ENCODE data around the gene RSPH10B2. TPM values are rescaled to one million over a fixed set of nuclear protein-coding genes. Genes with fewer than 3 reads are reported as not detected.
A peak's percentile ranks its signal among the peaks of the same experiment; 100 is the strongest.
"Not testable (repeated sequence)": the region's sequence is repeated elsewhere in the genome, so short reads cannot be mapped to it uniquely, and the experiment has no call there.

The RSPH10B2 gene
- total RNA-seq, 1 donor from 2014 or later = not detected

GRCh38 chr7:6792113-6792872 lies 38.4 kb downstream of the RSPH10B2 start:
- not testable (repeated sequence) for DNase-seq

GRCh38 chr7:6794276-6794675 lies 40.4 kb downstream of the RSPH10B2 start:
- not testable (repeated sequence) for DNase-seq

- not testable (repeated sequence) for DNase-seq
These were observed 43.3 kb downstream of the RSPH10B2 start for GRCh38 chr7:6797218-6797617.

GRCh38 chr7:6798047-6798446 lies 44.1 kb downstream of the RSPH10B2 start:
- not testable (repeated sequence) for DNase-seq

- DNase-seq = not testable (repeated sequence)
These were observed 46.0 kb downstream of the RSPH10B2 start for GRCh38 chr7:6799887-6800286.

- not testable (repeated sequence) for DNase-seq
These were observed 46.4 kb downstream of the RSPH10B2 start for GRCh38 chr7:6800331-6800730.

- DNase-seq = not testable (repeated sequence)
These were observed 53.6 kb downstream of the RSPH10B2 start for GRCh38 chr7:6807393-6807918.

- DNase-seq = not testable (repeated sequence)
These were observed 54.1 kb downstream of the RSPH10B2 start for GRCh38 chr7:6807959-6808358.

GRCh38 chr7:6813011-6813410 lies 59.1 kb downstream of the RSPH10B2 start:
- not testable (repeated sequence) for DNase-seq

GRCh38 chr7:6815470-6815869 lies 61.6 kb downstream of the RSPH10B2 start:
- DNase-seq = not testable (repeated sequence)

GRCh38 chr7:6821622-6822021 lies 67.7 kb downstream of the RSPH10B2 start:
- DNase-seq = not testable (repeated sequence)

GRCh38 chr7:6825236-6826125 lies 71.6 kb downstream of the RSPH10B2 start:
- not testable (repeated sequence) for DNase-seq

- DNase-seq = peak; percentile 77
These were observed 72.2 kb downstream of the RSPH10B2 start, which contains the start of gene CCZ1B for GRCh38 chr7:6826151-6826550. CCZ1B (minus strand) TSS chr7:6826275; CDS start chr7:6826197, 78 bp downstream.

GRCh38 chr7:6827180-6827579 lies 73.3 kb downstream of the RSPH10B2 start:
- peak; percentile 36 for DNase-seq

- not testable (repeated sequence) for DNase-seq
These were observed 75.7 kb downstream of the RSPH10B2 start for GRCh38 chr7:6829616-6830015.

- not testable (repeated sequence) for DNase-seq
These were observed 76.1 kb downstream of the RSPH10B2 start for GRCh38 chr7:6830026-6830425.

- DNase-seq = no peak
These were observed 77.3 kb downstream of the RSPH10B2 start for GRCh38 chr7:6831018-6831725.

- no peak for DNase-seq
These were observed 79.7 kb downstream of the RSPH10B2 start for GRCh38 chr7:6833636-6834035.

- not testable (repeated sequence) for DNase-seq
These were observed 81.6 kb downstream of the RSPH10B2 start for GRCh38 chr7:6835521-6835920.

- DNase-seq = not testable (repeated sequence)
These were observed 83.2 kb downstream of the RSPH10B2 start for GRCh38 chr7:6837081-6837480.

- peak; percentile 28 for DNase-seq
These were observed 88.5 kb downstream of the RSPH10B2 start for GRCh38 chr7:6842278-6842921.
